T-helper 2 cell treated with Interferon-gamma antibody and Interleukin-4, amounts not matched to agents 100 ng/mL and 5 ng/mL, for 36 hours (primary cell): ENCODE results near the gene MAD1L1. TPM values are rescaled to one million over a fixed set of nuclear protein-coding genes. Genes with fewer than 3 reads are reported as not detected.

Experiments used
- intact Hi-C: fragments of 100-400 bp; cut with micrococcal nuclease; formaldehyde crosslinking; loops from one replicate; pipeline ENCODE4 v1.15.1; 2023
- total RNA-seq: library from RNA; stranded (reverse); gene quantifications from 2 replicates; pipeline ENCODE4 v1.2.3, GENCODE V29; 2022

MAD1L1 gene
- total RNA-seq, 1 donor from 2014 or later = 130 TPM

DNA sequence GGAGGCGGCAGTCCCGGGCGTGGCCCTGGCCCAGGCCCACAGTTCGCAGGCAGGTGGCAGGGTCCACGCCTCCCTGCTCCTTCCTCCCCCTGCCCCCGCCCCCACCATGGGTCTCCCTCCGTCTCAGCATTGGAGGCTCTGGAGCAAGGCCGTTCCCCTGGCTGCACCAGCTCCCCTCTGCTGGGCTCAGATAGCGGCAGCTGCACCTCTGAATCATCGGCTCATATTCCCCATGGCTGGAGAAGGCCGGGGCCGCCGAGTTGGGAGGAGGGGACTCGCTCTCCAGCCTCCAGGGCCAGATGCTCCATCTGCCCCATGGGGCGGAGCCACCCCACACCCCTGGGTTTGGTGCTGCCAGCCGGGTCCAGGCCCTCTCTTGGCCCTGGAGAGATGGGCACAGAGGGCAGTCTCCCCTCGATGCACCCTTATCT lies 417.7 kb downstream of the MAD1L1 start:
- intact Hi-C loops = no loop called here

DNA sequence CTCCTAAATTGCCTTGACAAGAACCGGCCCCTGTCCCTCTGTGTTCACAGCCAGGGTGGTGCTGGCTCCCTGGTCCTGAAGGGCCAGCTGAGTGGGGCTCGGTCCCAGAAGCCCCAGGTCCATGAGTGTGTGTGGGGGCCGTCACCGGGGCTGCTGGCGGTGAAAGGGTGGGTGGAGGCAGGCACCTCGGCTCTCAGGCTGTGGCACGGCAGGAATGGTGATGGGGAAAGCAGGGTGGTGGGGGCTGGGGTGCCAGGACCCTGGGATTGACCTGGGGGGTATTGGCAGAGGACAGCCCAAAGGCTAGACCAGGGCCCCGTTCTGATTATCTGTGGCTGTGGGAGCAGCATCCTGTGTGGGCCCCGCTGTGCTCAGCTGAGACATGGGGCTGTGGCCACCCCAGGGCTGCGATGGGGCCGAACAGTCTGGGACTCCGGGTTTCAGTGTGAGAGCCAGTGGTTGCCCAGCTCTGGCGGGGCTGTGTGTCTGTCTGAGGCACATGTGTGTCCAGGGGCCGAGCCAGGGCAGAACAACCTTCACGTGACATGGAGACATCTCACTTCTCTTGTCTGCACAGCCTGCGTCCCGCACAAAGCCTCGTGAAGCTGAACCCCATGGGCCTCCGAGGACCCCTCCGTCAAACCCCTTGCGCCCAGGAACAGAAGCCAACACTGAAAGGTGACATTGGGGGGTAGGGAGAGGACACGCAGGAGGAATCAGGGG lies 418.5 kb downstream of the MAD1L1 start:
- intact Hi-C loops = no loop called here

DNA sequence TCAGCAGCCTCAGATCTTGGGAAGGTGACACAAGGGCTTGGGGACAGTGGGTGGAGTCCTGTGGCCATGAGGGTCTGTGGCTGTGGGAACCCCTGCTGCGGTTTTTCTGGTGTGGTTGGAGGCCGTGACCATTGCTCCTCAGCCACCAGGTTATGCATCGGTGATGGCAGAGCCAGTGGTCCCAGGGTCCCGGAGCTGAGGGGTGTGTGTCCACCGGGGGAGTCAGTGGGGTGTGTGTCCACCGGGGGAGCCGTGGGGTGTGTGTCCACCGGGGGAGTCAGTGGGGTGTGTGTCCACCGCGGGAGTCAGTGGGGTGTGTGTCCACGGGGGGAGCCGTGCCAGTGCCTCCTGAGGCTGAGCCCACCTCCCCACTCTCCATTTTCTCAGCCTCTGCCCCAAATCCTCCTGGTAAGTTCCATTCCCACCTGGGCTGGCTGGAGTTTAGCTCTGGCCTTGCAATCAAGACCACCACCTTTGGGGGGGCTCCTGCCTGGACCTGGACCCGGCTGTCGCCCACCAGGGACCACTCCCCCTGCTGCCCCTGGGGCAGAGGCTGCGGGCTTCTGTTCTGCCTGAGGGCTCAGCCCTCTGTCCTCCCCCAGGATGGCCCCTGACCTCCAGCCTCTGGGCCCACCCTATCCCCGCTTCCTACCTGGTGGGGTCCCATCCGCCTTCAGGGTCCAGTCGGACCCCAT lies 419.2 kb downstream of the MAD1L1 start:
- intact Hi-C loops = no loop called here

DNA sequence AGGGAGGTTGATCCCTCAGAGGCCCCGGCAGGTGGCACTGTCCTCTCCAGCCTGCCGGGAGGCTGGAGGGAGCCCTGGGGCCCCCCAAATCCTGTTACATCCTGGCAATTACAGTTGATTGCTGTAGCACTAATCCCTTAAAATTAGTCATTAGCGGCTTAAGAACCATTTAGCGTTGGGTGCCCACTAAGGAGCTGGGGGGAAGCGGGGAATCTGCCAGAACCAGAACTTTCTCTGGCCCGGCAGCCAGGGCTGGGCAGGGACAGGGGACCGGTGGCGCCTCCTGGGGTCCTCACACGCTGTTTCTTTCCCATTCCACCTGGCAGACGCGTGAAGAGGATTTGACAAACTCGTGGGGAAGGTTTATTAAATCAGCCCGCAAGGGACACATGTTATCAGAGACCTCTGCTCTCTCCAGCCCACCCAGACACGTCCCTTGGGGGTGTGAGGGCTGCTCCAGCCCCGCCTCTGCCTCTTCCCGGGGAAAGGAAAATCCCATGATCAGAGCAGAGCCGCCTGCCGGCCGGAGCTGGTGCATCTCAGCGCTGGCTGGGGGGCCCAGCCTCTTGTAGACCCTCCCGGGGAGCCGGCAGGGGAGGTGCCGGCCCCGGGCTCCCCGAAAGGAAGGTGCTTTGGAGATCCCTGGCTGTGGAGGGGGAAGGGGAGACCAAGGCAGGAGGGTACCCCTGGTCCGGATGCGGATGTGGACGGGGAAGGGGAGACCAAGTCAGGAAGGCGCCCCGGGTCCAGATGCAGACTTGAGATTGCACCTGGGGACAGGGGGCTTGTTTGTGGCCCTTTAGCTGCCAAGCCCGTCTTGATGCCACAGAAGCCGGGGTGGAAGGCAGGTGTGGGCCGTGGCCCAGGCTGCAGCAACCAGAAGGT lies 420.0 kb downstream of the MAD1L1 start:
- intact Hi-C loops = no loop called here

DNA sequence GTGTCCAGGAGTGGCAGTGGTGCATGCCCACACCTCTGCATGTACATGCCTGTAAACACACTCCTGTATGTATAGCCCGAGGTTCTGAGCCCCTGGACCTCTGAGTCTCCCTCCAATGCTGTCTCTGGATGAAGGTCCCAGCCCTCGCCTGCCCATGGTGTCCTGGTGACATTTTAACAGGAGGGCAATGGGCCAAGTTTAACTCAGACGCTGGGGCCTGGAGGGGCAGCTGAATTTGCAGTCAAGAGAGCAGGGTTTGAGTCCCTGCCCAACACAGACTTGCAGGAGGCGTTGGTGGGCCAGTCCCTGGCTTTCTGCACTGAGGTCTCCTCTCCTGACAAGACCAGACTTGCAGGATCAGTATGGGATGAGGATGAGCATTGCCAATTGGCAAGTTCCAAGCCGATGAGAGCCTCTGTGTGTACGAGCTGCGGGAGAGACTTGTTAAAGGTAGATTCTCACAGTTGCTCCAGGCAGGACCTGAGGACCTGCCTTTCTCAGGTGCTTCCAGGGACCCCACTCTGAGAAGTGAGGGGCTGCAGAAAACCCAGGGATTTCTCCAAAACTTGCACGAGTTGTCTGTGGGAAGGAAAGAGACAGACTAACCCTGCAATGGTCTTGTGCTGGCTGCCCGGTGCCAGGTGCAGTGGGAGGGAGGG lies 420.8 kb downstream of the MAD1L1 start:
- intact Hi-C loops = no loop called here

DNA sequence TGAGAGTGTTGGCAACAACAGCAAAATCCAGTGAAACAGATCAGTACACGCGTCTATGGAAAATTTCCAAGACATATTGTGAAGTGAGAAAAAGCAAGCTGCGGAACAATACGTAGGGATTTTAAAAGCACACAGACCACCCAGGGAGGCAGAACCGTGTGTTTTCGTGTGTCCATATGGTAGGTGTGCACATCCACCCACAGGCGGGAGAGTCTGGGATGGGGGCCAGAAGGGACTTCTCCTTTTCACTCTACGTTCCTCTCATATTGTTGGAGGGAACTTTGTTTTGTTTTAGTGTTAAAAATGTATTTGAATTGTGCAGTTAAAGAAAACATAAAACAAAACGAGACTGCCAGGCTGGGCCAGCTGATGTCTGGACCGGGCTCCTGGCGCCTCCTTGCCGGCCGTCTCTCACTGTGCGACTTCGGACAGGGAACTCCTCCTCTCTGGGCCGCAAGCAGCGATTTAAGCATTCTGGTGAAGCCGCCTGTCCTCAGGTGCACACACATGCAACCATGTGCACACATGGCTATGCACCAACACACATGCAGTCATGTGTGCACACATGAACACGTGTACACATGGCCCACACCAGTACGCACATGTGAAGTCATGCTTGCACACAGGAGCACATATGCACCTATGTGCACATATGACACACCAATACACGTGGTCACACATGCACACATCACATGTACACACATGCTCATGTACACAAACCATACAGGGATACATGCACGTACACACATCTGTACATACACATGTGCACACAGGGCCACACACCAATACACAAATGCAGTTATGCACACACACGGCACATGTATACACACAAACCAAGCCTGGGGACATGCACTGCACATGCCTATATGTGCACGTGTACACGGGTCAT lies 421.5 kb downstream of the MAD1L1 start:
- intact Hi-C loops = no loop called here

DNA sequence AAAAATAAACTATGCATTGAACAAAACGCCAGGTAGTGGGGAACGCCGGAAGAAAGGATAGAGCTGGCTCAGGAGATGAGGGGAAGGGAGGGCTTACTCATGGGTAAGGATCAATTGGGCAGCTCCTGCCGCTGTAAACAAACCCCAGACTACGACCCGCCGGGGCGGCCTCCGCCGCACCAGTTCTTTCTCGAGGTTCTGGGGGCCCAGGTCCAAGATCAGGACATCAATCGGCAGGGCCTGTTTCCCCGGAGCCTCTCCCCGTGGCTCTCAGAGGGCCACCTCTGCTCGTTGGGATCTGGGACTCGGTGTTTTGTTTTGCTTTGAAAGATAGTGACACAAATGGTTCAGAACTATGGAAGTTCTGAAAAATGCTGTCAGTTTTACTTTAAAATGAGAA lies 422.2 kb downstream of the MAD1L1 start:
- intact Hi-C loops = no loop called here

DNA sequence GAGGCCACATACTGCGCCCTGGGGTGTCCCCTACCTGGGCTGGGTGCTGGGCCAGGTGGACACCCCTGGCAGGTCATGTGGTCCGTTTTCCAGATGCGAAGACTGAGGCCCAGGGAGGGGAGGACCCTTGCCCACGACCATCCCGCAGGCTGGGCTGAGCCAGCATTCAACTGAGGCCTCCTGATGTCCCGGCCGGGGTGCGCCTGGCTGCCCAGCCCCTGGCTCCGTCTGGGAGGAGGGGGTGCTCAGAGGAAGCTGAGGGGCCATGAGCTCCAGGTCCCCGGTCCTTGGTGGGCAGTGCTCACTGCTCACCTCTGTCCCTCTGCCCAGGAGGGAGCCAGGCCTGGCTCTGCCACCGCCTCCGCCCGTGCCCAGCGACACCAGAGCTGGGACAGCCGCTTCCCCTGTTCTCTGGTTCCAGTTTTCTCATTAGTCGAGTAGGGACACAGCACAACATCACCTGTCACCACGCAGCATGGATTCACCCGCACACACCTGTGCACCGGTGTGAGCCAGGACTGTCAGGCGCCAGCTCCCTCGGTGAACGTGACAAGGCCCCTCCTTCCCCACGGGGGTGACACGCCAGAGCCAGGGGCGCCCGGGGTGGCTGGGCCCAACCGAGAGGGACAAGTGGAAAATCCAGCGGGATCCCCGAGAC lies 423.0 kb downstream of the MAD1L1 start:
- intact Hi-C loops = no loop called here

DNA sequence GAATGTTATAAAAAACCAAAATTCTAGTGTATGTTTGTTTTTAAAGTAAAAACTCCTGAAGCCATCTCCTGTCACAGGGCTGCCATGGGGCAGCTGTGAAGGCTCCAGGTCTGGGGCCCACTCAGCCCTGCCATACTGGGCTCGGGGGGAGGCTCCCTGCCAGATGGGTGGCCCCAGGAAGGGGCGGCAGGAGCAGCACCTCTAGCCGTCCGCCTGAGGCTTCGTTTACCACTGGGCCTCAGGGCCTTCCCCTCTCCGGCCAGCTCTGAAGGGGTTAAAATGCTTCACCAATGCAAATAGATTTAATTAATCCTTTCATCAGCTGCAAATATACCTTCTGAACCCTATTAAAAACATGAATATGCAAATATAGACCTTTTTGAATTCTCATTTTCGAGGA lies 423.7 kb downstream of the MAD1L1 start:
- intact Hi-C loops = no loop called here

DNA sequence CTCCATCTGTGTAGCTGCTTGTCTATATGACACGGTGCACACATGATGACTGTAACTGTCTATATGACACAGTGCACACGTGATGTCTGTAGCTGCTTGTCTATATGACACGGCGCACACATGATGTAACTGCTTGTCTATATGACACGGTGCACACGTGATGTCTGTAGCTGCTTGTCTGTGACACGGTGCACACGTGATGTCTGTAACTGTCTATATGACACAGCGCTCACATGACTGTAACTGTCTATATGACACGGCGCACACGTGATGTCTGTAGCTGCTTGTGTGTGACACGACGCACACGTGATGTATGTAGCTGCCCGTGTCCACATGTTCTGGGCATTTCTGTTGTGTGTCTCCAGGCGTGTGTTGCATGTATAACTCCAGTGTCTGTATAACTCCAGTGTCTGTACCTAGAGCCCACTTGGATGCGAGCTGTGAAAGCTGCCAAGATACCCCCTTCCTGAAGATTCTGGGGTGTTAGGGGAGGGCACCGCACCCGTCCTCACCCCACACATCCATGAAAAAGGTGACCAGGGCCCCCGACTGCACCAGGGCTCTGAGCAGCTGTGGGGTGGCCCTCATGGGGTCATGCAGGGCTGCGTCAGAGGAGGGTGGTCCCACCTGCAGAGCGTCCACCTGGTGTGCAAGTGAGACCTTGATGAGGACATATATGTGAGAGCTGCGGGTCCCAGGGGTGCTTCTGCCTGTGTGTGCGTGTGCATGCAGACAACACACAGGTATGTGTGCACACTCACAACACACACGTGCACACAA lies 424.7 kb downstream of the MAD1L1 start:
- intact Hi-C loops = no loop called here

DNA sequence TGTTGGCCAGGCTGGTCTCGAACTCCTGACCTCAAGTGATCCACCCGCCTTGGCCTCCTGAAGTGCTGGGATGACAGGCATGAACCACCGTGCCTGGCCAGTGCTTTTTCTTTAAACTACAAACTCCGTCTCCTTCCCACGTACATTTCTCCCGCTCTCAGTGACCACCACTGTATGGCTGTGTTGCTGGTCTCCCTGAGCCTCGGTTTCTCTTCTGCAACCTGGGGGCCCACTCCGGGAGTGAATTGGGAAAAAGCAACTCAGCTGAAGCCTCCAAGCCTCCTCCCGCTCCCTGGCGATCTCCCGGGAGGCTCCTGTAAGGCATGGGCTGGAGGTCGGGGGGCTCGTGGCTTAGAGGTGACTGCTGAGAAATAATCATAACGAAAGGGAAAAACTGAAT lies 426.4 kb downstream of the MAD1L1 start:
- intact Hi-C loops = no loop called here

DNA sequence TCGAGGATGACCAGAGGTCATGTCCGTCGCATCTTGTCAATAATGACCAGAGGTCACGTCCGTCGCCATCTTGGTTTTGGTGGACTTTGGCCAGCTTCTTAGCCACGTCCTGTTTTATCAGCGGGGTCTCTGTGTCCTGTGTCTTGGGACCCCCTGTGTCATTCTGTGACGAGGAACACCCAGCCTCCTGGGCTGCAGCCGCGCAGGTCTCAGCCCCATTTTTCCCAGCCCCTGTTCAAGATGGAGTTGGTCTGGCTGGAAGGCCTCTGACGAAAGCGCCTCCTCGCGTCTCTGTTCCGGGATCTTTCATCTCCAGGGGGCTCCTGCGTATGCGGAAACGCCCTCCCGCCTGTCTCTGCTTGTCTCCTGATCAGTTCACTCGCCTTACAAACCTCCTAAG lies 428.4 kb downstream of the MAD1L1 start:
- intact Hi-C loops = no loop called here

DNA sequence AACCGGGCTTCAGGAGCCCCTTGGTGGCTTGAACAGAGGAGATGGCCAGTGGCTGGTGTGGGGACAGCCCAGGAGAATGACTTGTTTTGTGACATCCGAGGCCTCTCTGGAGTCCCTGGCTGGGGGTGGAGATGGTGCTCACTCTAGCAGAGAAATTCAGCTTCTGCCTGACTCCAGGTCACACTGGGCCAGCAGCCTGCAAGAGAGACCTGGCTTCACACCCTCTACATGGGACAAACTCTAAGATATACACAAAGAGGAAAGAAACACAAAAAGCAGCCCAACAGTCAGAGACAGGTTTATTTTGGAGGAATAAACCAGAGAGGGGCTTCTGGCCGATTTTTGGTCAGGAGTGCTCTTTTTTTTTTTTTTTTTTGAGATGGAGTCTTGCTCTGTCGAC lies 429.8 kb downstream of the MAD1L1 start:
- intact Hi-C loops = no loop called here

DNA sequence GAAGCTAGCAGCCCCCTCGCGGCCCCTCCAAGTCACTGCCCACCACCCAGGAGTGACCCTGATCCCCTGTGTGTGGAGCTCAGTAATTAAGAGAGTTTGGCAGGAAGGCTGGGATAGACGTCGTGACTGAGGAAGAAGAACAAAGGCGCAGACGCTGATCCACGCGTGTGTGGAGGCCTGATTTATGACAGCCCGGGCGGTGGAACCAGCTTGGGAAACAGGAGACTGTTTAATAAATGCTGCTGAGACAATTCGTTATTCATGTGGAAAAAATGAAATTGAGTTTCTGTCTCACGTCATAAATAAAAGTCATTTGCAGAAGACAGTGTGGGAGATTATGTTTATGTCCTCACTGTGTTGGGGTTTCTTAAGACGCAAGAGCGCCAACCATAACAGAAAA lies 431.8 kb downstream of the MAD1L1 start:
- intact Hi-C loops = no loop called here

DNA sequence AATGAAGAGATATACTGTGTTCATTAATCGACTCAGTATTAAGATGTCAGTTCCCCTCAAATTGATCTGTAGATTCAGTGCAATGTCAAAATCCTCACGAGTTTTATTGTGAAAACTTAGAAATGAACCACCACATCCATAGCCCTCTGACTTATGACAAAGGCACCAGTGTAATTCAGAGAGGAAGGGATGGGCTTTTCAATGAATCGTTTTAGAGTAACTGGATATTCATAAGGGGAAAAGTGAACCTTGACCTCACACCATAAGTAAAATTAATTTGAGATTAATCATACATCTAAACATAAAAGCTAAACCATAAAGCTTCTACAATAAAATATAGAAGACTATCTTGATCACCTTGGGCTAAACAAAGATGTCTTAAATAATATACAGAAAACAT lies 434.6 kb downstream of the MAD1L1 start:
- intact Hi-C loops = no loop called here

DNA sequence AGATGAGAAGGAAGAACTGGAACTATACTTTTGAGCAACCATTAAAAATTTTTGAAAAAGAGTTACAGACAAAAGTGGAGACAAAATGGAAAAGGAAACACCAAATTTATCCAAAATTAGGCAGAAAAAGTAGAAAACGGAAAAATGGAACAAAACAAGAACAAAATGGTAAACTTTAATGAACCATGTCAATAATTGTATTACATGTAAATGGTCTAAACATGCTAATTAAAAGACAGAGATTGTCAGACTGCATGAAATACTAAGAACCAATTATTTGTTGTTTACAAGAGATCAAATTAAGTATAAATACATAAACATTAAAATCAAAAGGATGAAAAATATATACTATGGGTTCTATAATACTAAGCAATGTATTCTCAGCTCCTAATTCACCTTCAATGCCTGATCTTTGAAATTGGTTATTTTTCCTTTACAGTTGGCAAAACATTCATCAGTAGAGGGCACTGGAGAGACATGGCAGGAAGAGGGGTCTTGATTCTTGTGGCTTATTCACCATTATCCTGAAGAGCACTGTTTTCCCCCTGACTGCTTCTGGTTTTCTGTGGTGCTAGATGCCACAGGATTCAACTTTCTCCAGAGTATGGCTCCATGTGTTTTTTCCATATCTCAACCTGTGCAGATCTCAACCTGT lies 437.7 kb downstream of the MAD1L1 start:
- intact Hi-C loops = no loop called here

DNA sequence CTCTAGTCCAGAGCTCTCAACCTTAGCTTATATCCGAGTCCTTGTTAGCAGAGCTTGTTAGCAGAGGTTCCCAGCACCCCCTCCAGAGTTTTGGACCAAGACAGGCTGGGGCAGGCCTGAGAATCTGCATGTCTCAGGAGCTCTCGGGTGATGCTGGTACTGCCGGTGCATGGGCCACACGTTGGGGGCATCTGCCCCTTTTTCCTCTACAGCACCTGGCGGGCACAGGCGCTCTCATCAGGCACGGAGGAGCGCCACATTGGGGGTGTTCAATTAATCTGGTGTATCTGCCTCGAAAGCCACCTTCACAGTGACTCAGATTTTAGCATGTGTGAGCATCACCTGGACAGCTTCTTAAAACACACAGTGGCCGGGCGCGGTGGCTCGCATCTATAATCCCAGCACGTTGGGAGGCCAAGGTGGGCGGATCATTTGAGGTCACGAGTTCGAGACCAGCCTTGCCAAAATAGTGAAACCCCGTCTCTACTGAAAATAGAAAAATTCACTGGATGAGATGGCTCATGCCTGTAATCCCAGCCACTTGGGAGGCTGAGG lies 445.0 kb downstream of the MAD1L1 start:
- intact Hi-C loops = no loop called here

DNA sequence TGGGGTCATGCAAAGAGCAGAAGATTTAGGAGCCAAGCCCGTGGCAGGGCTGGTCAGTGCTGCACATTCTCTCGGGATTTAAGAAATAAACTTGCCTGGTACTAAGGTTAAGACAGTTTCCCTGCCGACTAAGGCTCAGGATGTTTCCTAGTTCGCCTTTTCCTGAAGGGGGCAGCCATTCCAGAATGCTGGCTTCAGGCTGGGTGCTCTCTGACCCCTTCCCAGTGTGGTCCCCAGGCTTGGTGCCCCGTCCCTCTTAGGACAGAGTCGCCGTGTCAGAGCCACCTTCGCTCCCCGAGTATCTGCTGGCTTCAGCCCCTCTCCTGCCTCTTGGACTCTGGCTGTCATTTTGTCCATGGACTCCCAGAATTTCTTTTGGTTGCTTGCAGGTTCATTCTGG lies 445.5 kb downstream of the MAD1L1 start:
- intact Hi-C loops = no loop called here
